ENCODE results near the gene MEP1A.
"Not testable (repeated sequence)": the region's sequence is repeated elsewhere in the genome, so short reads cannot be mapped to it uniquely, and the experiment has no call there.

The MEP1A gene, protein sequence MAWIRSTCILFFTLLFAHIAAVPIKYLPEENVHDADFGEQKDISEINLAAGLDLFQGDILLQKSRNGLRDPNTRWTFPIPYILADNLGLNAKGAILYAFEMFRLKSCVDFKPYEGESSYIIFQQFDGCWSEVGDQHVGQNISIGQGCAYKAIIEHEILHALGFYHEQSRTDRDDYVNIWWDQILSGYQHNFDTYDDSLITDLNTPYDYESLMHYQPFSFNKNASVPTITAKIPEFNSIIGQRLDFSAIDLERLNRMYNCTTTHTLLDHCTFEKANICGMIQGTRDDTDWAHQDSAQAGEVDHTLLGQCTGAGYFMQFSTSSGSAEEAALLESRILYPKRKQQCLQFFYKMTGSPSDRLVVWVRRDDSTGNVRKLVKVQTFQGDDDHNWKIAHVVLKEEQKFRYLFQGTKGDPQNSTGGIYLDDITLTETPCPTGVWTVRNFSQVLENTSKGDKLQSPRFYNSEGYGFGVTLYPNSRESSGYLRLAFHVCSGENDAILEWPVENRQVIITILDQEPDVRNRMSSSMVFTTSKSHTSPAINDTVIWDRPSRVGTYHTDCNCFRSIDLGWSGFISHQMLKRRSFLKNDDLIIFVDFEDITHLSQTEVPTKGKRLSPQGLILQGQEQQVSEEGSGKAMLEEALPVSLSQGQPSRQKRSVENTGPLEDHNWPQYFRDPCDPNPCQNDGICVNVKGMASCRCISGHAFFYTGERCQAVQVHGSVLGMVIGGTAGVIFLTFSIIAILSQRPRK

DNA sequence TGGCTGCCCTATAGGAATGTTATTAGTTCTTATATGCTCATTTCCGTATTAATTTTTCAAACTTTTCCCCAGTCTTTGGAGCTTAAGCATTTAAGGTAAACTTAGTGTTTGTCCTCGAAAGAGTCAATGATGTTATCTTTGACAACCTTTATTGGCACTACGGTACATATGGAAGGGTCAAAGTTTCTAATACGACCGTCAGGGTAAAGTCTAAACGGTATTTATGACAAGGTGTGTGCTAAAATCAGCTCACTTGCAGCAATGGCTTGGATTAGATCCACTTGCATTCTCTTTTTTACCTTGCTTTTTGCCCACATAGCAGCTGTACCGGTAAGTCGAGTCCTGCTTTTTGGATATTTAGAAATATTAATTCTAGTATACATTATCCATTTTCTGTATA, at the start of gene MEP1A:
Gene MEP1A, plus strand, starts transcription at position 252 of the 400 bp plus-strand sequence. Its CDS starts 10 bp downstream, at position 262.
- in situ Hi-C loops (cut with MboI; ENCODE audit: low sequenced_read_pairs), result no loop called here
- no peaks in the 10 kb centered on the region for H3K4me1 ChIP-seq
- DNase-seq (ENCODE audit: low spot score in 2 of 2), result no peak
- H3K9me3 ChIP-seq, result no peaks in the 10 kb centered on the region
- no peaks in the 10 kb centered on the region for H3K27me3 ChIP-seq (ENCODE audit: low read depth)
- H3K4me3 ChIP-seq, result no peak within 1 kb of the TSS
- H3K36me3 ChIP-seq (replicated peaks), result no peaks in the 10 kb centered on the region

DNA sequence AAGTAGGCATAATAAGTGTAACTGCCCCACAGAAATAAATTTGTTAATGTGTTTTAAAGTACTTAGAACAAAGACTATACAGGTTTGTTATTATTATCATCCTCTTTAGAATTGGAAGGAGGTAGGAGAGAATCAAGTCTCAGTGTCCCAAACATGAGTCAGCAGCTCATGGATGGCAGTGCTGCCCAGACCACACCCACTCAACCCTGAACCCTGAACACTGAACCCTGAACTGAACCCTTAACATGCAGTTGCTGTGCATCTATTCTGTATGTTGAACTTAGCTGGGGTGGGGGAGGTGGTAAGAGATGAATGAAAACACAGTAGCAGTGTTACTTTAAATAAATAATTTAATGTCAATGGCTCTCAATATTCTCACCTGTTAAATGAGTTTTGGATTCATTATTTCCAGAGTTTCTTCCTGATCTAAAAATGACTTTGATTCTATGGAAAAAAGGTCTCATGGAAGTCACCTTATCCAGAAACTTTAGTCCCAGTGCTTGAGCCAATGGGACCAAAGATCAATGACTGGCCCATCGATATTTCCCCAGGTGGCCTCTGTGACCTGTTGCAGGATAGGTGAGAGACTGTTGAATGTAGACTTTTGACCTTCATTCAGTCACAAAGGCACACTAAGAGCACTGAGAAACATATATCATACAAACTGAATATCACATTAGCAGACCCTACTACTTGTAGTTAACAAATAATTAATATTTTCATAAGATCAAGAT, 49.6 kb upstream of the MEP1A start:
- Histone ChIP-seq H3K4me3 (no peak overlapping the region), H3K27me3 (ENCODE audit: low read depth) (no peaks in the 10 kb centered on the region), H3K36me3 (replicated peaks) (no peaks in the 10 kb centered on the region), H3K4me1 (no peaks in the 10 kb centered on the region), H3K9me3 (no peaks in the 10 kb centered on the region)
- DNase-seq (ENCODE audit: low spot score in 2 of 2), result no peak
- in situ Hi-C loops (cut with MboI; ENCODE audit: low sequenced_read_pairs), result no loop called here

DNA sequence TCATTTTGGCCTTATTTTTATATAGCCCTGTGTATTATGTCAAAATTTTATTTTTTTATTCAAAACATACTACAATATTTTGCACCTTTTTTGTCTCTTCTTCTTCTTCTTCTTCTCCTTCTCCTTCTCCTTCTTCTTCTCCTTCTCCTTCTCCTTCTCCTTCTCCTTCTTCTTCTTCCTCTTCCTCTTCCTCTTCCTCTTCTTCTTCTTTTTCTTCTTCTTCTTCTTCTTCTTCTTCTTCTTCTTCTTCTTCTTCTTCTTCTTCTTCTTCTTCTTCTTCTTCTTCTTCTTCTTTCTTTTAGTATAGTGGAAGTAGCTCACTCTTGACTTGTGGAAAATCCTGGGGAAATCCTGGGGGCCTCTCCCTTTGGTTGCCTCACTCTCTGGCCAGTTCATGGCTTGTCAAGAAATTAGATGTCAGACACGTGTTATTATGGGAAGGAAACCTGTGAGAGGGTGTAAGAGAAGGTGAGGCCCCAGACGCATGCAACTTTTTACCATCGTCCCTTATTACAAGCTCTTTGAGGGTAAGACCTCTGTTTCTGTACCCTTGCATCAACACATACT, 48.9 kb upstream of the MEP1A start:
- in situ Hi-C loops (cut with MboI; ENCODE audit: low sequenced_read_pairs); H3K27me3 ChIP-seq (ENCODE audit: low read depth): not testable (repeated sequence)

DNA sequence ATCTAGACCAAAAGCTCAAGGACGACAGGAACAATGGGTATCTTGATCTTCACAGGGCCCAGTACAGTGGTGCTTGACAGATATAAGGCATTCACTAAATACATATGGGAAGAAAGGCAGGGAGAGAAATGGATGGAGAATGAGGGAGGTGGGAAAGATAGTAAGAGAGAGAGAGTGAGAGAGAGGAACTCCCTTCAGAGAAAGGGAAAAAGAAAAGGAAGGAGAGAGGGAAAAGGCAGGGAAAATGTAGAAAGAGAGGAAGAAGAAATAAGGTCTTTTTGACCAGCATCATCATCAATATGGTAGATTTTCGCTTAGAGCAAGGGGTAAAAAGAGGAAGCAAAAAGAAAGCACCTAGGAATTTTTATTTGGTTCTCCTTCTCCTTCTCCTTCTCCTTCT, 47.2 kb upstream of the MEP1A start:
- Histone ChIP-seq H3K27me3 (ENCODE audit: low read depth) (no peaks in the 10 kb centered on the region), H3K36me3 (replicated peaks) (no peaks in the 10 kb centered on the region), H3K9me3 (no peaks in the 10 kb centered on the region), H3K4me3 (no peak overlapping the region), H3K4me1 (no peaks in the 10 kb centered on the region)
- in situ Hi-C loops (cut with MboI; ENCODE audit: low sequenced_read_pairs), result no loop called here
- DNase-seq (ENCODE audit: low spot score in 2 of 2), result no peak

More for the DNA sequence above, 48.9 kb upstream of the MEP1A start:
- DNase-seq (ENCODE audit: low spot score in 2 of 2); H3K4me3 ChIP-seq; H3K36me3 ChIP-seq (replicated peaks); H3K9me3 ChIP-seq; H3K4me1 ChIP-seq: not testable (repeated sequence)

DNA sequence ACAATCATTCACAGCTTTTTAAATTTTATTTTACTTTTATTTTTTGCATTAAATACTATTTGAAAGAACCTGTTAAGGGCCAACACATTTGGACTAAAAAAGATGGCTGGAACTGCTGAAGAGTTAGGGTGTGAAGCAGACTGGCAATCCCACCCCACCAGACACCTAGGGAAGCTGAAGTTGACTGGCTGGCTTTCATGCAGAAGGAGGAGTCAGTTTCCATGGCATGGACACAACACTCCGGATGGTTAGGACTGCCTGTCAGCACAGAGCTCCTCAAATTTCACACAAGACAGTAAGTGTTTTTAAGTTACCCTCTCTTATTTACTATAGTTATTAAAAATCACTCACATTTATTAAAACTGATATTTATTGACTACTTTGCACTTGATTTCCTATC, 46.5 kb upstream of the MEP1A start, which contains the start of gene ANKRD66:
Gene ANKRD66, plus strand, starts transcription at position 238 of the 400 bp plus-strand sequence. CDS start 5,016 bp downstream, outside the sequence.
- Histone ChIP-seq H3K4me3 (no peak within 1 kb of the TSS), H3K27me3 (ENCODE audit: low read depth) (no peaks in the 10 kb centered on the region), H3K36me3 (replicated peaks) (no peaks in the 10 kb centered on the region), H3K9me3 (no peaks in the 10 kb centered on the region), H3K4me1 (no peaks in the 10 kb centered on the region)
- in situ Hi-C loops (cut with MboI; ENCODE audit: low sequenced_read_pairs), result no loop called here
- no peak for DNase-seq (ENCODE audit: low spot score in 2 of 2)

DNA sequence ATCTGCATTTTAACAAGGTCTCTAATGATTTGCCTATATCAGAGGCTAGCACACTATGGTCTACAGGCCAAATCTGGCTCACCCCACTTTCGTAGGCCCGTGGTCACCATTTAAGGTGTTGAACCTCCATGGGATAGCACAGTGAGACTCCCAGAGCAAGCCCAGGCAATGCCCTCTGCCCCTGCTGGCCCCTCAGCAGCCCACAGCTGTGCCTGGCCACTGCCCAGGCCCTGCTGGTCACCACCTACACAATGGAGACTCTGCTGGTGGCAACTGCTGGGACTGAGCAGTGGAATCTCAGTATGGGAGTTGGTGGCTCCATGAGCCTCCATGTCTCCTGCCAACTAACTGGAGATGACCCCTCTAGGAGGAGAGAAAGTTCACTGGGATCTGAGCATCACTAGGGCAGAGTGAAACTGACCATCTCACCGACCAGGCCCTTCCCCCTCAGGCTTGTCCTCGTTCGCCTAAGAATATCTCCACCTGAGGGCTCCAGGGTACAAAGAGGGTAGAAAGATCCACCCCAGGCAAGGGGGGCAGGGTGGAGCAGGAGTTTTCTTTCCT, 44.2 kb upstream of the MEP1A start:
- no peak for DNase-seq (ENCODE audit: low spot score in 2 of 2)
- Histone ChIP-seq H3K27me3 (ENCODE audit: low read depth) (no peaks in the 10 kb centered on the region), H3K4me3 (no peak overlapping the region), H3K36me3 (replicated peaks) (no peaks in the 10 kb centered on the region), H3K9me3 (no peaks in the 10 kb centered on the region), H3K4me1 (no peaks in the 10 kb centered on the region)
- in situ Hi-C loops (cut with MboI; ENCODE audit: low sequenced_read_pairs), result no loop called here

DNA sequence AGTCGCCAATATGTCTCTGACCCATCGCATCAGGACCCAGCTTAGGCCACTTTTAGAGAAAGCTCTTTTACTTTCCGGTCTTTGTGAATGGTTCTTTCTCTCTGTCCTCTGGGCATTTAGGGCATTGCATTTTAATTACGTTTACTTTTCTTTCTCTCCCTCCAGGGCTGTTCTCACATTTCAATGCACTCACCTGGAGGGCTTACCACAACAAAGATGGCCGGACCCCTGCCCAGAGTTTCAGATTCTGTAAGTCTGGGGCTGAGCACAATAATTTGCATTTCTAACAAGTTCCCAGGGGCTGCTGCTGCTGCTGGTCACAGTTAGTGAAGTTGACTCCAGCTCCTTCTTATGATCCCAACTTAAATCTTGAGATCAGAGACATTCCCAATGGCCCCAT, 43.5 kb upstream of the MEP1A start:
- in situ Hi-C loops (cut with MboI; ENCODE audit: low sequenced_read_pairs), result no loop called here
- no peaks in the 10 kb centered on the region for H3K36me3 ChIP-seq (replicated peaks)
- no peaks in the 10 kb centered on the region for H3K9me3 ChIP-seq
- no peak for DNase-seq (ENCODE audit: low spot score in 2 of 2)
- H3K27me3 ChIP-seq (ENCODE audit: low read depth), result peaks cover 3% of the 10 kb centered on the region; the same call in 1 of the 2 replicates
- no peak overlapping the region for H3K4me3 ChIP-seq
- no peaks in the 10 kb centered on the region for H3K4me1 ChIP-seq

DNA sequence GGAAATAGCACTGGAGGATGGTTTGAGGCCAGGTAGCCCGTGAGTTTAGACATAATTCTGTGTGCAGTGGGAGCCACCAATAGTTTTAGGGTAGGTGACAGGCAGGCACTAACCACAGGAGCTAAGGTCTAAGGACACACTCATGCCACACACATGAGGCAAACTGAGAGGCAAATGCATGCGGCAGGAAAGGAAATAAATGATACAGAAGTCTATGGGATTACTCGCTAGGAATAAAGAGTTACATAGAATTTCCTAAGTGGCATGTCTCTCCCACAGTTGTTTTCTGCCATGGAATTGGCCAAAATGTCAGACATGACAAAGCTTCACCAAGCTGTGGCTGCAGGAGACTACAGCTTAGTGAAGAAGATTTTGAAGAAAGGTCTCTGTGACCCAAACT, 41.5 kb upstream of the MEP1A start:
- in situ Hi-C loops (cut with MboI; ENCODE audit: low sequenced_read_pairs), result no loop called here

DNA sequence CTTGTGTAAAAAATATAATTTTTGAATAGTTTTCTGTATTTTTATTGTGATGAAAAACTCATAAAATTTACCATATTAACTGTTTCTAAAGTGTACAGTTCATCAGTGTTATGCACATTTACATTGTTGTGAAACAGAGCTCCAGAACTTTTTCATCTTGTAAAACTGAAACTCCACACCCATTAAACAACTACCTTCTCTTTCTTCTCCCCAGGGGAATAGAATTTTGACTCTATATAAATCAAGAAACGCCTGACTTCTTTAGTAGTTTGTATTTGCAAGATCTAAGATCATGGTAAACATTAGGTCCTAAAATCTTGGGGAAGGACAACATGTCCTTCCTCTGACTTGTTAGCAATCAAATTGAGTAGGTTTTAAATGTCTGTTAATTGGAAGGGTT, 37.3 kb upstream of the MEP1A start:
- no peak for DNase-seq (ENCODE audit: low spot score in 2 of 2)
- in situ Hi-C loops (cut with MboI; ENCODE audit: low sequenced_read_pairs), result no loop called here
- H3K36me3 ChIP-seq (replicated peaks), result no peaks in the 10 kb centered on the region
- no peaks in the 10 kb centered on the region for H3K9me3 ChIP-seq
- H3K27me3 ChIP-seq (ENCODE audit: low read depth), result peaks cover 3% of the 10 kb centered on the region
- H3K4me3 ChIP-seq, result no peak overlapping the region
- H3K4me1 ChIP-seq, result no peaks in the 10 kb centered on the region

More for the DNA sequence above, 41.5 kb upstream of the MEP1A start:
- no peak overlapping the region for H3K4me3 ChIP-seq
- H3K36me3 ChIP-seq (replicated peaks), result no peaks in the 10 kb centered on the region
- H3K9me3 ChIP-seq, result no peaks in the 10 kb centered on the region
- no peaks in the 10 kb centered on the region for H3K4me1 ChIP-seq
- peaks cover 3% of the 10 kb centered on the region; the same call in 1 of the 2 replicates for H3K27me3 ChIP-seq (ENCODE audit: low read depth)
- no peak for DNase-seq (ENCODE audit: low spot score in 2 of 2)

DNA sequence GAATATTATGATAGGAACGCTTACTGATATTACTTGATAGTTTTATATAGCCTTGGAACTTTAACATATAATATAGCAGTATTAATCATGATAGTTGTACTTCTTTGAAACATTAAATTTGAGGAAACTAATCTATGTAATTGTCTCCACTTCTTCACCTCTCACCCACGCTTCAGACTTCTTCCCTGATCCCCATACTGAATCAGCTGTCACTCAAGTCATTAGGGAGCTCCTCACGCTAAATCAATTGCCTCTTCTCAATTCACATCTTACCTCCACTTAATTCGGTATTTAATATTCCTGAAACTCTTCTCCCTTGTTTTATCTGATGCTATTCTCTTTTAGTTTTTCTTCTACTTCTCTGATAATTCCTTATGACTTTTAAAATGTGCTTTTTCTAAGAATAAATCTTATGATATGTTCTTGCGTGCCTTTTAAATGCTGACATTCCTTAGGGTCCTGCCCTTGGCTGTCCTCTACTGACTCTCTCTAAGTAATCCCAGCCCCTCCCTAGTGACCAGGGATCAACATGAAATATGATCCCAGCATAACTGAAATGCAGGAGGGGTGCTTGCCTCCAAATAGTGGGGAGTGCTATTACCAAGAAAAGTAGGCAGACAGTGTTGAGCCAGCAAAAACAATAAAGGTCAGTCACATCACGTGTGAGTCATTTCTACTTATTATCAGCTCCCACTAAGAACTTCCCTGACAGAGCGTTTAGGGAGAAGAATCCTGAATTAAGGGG, 36.5 kb upstream of the MEP1A start:
- Histone ChIP-seq H3K9me3 (no peaks in the 10 kb centered on the region), H3K36me3 (replicated peaks) (no peaks in the 10 kb centered on the region), H3K4me3 (no peak overlapping the region), H3K4me1 (no peaks in the 10 kb centered on the region), H3K27me3 (ENCODE audit: low read depth) (peaks cover 3% of the 10 kb centered on the region)
- in situ Hi-C loops (cut with MboI; ENCODE audit: low sequenced_read_pairs), result no loop called here
- no peak for DNase-seq (ENCODE audit: low spot score in 2 of 2)

DNA sequence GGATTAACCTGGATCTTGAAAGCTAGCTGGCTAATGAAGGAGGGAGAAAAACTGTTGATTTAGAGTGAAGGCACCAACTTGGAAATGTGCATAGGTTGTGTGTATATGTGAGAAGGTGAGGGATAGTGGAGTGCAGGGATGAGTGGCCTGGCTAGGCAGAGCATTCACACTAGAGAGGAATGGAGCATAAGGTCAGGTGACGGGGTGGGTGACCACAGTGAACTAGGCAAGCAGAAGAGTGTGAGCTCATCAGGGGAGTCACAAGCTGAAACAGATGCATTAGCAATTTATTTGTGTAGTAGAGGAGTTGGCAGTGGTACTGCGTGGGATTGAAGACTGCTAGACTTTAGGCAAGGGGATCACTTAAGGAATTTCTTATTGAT, 36.0 kb upstream of the MEP1A start:
- in situ Hi-C loops (cut with MboI; ENCODE audit: low sequenced_read_pairs), result no loop called here
- no peak for DNase-seq (ENCODE audit: low spot score in 2 of 2)
- Histone ChIP-seq H3K4me3 (no peak overlapping the region), H3K36me3 (replicated peaks) (no peaks in the 10 kb centered on the region), H3K27me3 (ENCODE audit: low read depth) (peaks cover 3% of the 10 kb centered on the region), H3K4me1 (no peaks in the 10 kb centered on the region), H3K9me3 (no peaks in the 10 kb centered on the region)

DNA sequence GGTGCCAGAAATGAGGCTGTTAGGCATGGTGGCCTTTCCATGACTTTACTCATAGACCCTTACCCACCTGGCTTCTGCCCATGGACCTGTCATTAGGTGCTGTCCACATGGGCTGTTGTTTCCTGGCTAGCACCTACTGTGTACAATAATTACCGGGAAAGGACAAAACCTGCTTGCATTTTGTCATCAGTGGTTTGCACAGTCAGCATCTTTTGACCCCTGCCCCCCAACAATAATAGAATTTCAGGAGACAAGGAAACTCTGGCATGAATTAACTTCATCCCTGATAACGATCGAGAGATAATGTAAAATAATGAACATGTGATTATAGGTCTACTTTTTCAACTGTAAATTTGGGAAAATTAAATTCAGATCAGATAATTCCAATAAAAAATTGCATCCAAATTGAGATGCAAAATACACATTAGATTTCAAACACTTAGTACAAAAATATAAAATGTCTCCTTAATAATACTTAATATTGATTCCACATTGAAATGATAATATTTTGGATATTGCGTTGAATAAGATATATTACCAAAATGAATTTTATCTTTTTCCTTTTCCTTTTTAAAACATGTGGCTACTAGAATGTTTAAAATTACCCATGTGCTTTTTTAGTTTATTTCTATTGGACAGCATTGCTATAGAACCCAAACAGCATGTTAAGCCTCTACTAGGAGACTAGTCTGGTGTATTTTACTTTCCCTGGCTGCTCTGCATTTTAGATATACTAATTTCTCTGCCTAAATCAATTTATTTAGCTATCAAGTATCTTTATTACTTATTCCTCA, 34.0 kb upstream of the MEP1A start:
- DNase-seq (ENCODE audit: low spot score in 2 of 2), result no peak
- Histone ChIP-seq H3K9me3 (no peaks in the 10 kb centered on the region), H3K4me1 (no peaks in the 10 kb centered on the region), H3K4me3 (no peak overlapping the region), H3K27me3 (ENCODE audit: low read depth) (peaks cover 3% of the 10 kb centered on the region), H3K36me3 (replicated peaks) (no peaks in the 10 kb centered on the region)
- in situ Hi-C loops (cut with MboI; ENCODE audit: low sequenced_read_pairs), result no loop called here
